ENCODE measurements around the gene SLC40A1. TPM values are rescaled to one million over a fixed set of nuclear protein-coding genes. Genes with fewer than 3 reads are reported as not detected.

The SLC40A1 gene
- total and polyA plus RNA-seq, 2 of the 13 experiments (the other 11 are each of a cell fraction or from before 2014, with no cell fraction given), result 10.6 to 24.9 TPM

DNA sequence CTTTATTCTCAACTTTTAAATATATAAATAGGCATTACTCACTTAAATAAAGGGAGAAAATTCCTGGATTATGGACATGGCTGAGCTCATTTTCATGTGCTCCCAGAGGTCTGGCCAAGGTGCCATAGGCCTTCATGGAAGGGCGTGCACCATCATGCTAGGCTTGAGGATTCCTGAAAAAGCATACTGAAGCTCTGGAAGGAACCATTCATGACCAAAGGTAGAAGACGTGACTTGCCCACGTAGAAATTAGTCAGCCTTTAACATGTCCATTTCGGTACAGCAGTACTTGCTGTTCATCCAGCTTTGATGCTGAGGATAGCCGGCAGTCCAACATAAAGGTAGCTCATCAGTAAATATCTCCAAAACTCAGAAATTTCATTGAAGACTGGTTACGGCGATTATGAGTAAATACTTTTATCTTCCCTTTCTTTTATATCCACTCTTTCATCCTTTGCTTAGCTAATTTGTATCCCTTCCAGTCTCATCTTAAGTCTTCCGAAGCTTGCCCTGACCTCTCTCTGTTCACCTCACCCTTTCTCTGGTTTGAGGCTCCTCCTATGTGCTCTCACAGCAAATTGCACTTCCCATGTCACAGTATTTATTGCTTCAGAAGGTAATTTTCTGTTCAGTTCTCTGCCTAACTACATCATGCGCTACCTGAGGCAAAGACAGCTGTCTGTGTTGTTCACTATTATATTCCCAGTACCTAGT is 48.4 kb upstream of the SLC40A1 start (continued):
- TF ChIP-seq NONO (IDR thresholded peaks at IDR 0.05), result no peak
- no peak for TF ChIP-seq NONO (CRISPR knock-in tag; conservative IDR thresholded peaks at IDR 0.05)
- TF ChIP-seq ZNF160 (CRISPR knock-in tag; IDR thresholded peaks at IDR 0.05), result no peak
- peak; percentile 71 for TF ChIP-seq STAG1 (CRISPR knock-in tag; IDR thresholded peaks at IDR 0.05)
- TF ChIP-seq ZNF609 (CRISPR knock-in tag; IDR thresholded peaks at IDR 0.05; ENCODE audit: borderline replicate concordance), result no peak

GRCh38 chr2:189627789-189628188 is 47.2 kb upstream of the SLC40A1 start:
- no peaks in the 10 kb centered on the region for H3K9me3 ChIP-seq (ENCODE audit: low read length)
- H3K4me3 ChIP-seq (replicated peaks in 1 of 3; ENCODE audit: insufficient read depth in 1 of 3, low read depth in 2 of 3, low read length in 3 of 3), result no peak overlapping the region
- no peak for DNase-seq (ENCODE audit: low spot score)
- no peak overlapping the region for H3K4me2 ChIP-seq (ENCODE audit: low read depth, low read length)
- no peak overlapping the region for H2AFZ ChIP-seq (ENCODE audit: low read length)
- ATAC-seq, result no peak
- WGBS (ENCODE audit: low lambda C conversion rate), result 79% methylated on average over 1 of the region's 1 CpG
- H4K20me1 ChIP-seq (ENCODE audit: insufficient read depth, low read length), result no peaks in the 10 kb centered on the region
- CTCF ChIA-PET (ENCODE audit: low intra/inter-chr PET ratio, low total read pairs), result no interaction called here
- no TSS peak for BruUV-seq (replicated peaks)
- intact Hi-C loops (cut with micrococcal nuclease; ENCODE audit: unreplicated experiment), result no loop called here
- H3K36me3 ChIP-seq (replicated peaks in 1 of 2; ENCODE audit: control insufficient read depth in 1 of 2, insufficient read depth in 2 of 2, low read length in 2 of 2), result no peaks in the 10 kb centered on the region
- FAIRE-seq, result no peak
- no peaks in the 10 kb centered on the region for H3K79me2 ChIP-seq (ENCODE audit: insufficient read depth, low read length)
- no peak overlapping the region for H3K9ac ChIP-seq (ENCODE audit: insufficient read depth, low read depth, low read length)
- H3K27ac ChIP-seq (ENCODE audit: extremely low read length, insufficient read depth, low read length), result no peak overlapping the region
- no peaks in the 10 kb centered on the region for H3K27me3 ChIP-seq (ENCODE audit: control insufficient read depth in 1 of 2, insufficient read depth in 2 of 2, low read length in 2 of 2)
- in situ Hi-C loops (cut with HindIII; ENCODE audit: extremely low pct_ligation_motif_present, low pct_unique_long_range_greater_than_20kb), result no loop called here
- H3K4me1 ChIP-seq (ENCODE audit: insufficient read depth, low read length), result peaks cover 12% of the 10 kb centered on the region
- POLR2A ChIA-PET, result no interaction called here
- no peak for TF ChIP-seq NCOR1 (IDR thresholded peaks at IDR 0.05; ENCODE audit: borderline replicate concordance, low read length)
- no peak for TF ChIP-seq CCAR2 (optimal IDR thresholded peaks at IDR 0.05; ENCODE audit: low read depth, low read length)
- TF ChIP-seq, protein P1, sequence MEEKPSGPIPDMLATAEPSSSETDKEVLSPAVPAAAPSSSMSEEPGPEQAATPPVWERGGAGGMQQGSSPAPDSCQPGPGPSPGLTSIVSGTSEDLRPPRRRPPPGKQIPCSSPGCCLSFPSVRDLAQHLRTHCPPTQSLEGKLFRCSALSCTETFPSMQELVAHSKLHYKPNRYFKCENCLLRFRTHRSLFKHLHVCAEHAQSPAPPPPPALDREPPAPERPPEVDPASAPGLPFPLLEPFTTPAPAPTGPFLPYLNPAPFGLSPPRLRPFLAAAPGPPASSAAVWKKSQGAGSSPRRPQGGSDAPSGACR (CRISPR knock-in tag; IDR thresholded peaks at IDR 0.05), result no peak
- no peak for TF ChIP-seq MEF2D (CRISPR knock-in tag; IDR thresholded peaks at IDR 0.05)
- no peak for TF ChIP-seq NFAT5 (CRISPR knock-in tag; IDR thresholded peaks at IDR 0.05)
- TF ChIP-seq SNAPC2 (CRISPR knock-in tag; IDR thresholded peaks at IDR 0.05), result no peak
- TF ChIP-seq ARID2 (CRISPR knock-in tag; IDR thresholded peaks at IDR 0.05; ENCODE audit: borderline replicate concordance), result no peak
- no peak for TF ChIP-seq NFIC (IDR thresholded peaks at IDR 0.05; ENCODE audit: low read length)
